GM12878 (cell line): ENCODE measurements around the gene SCGB1C2. TPM values are rescaled to one million over a fixed set of nuclear protein-coding genes. Genes with fewer than 3 reads are reported as not detected.

ENCODE experiments used
- ATAC-seq: fragments of 200-7000 bp; cut with Tn5 transposase; 3 replicates; pipeline ENCODE4 v1.9.1; 2020; ENCODE audit warnings: mild to moderate bottlenecking, moderate library complexity
- BruUV-seq: library from RNA; stranded (reverse); fragments of 400-500 nt; replicated peaks from 2 replicates; lab custom pipeline; 2021; lab: Mats Ljungman, UMichigan
- CTCF ChIA-PET: fragments of 300-600 bp; sonication (Branson Sonifier 250); formaldehyde crosslinking; extraction: SDS; loops from one replicate; lab custom pipeline; 2021; ENCODE audit warnings: inconsistent platforms; lab: Yijun Ruan, JAX
- POLR2A ChIA-PET: fragments of 350-600 bp; formaldehyde crosslinking; extraction: SDS; loops from one replicate; lab custom pipeline; 2021; ENCODE audit warnings: inconsistent platforms; lab: Charles Lee
- RAD21 ChIA-PET: fragments of 300-600 bp; sonication (Branson Sonifier 250); formaldehyde crosslinking; loops from one replicate; lab custom pipeline; 2023; ENCODE audit warnings: antibody characterized with exemption; ENCODE audit not compliant: unreplicated experiment; lab: Charles Lee
- SMC1A ChIA-PET: fragments of 300-600 bp; sonication (Branson Sonifier 250); formaldehyde crosslinking; loops from one replicate; lab custom pipeline; 2023; ENCODE audit not compliant: unreplicated experiment, uncharacterized antibody; lab: Charles Lee
- DNase-seq: peaks from one replicate; pipeline ENCODE4 v3.0.0-alpha.2; 2011; ENCODE audit warnings: low read depth, low spot score
- FAIRE-seq: peaks from 3 replicates; lab custom pipeline; 2011; peaks lifted over from hg19 to GRCh38; lab: Jason Lieb, UNC
- H2AFZ ChIP-seq: 2 replicates; pipeline ENCODE4 v1.6.0; 2011; ENCODE audit warnings: low read depth, low read length, control low read depth; ENCODE audit not compliant: control insufficient read depth
- H3K27ac ChIP-seq: 2 replicates; pipeline ENCODE4 v1.5.1; 2011; ENCODE audit warnings: control low read depth; ENCODE audit not compliant: control insufficient read depth, insufficient read depth
- H3K27me3 ChIP-seq, 2 experiments: replicated peaks in 1 of 2; 2 replicates each; pipeline versions ENCODE4 v1.6.0 to v1.6.1; 2011; ENCODE audit warnings: low read length in 1 of 2; ENCODE audit not compliant: control insufficient read depth in 2 of 2, insufficient read depth in 2 of 2
- H3K36me3 ChIP-seq, 2 experiments: 2 replicates each; pipeline ENCODE4 v1.5.1; 2011; ENCODE audit warnings: low read length in 1 of 2; ENCODE audit not compliant: control insufficient read depth in 2 of 2, insufficient read depth in 2 of 2
- H3K4me1 ChIP-seq: 2 replicates; pipeline ENCODE4 v1.6.1; 2011; ENCODE audit warnings: mild to moderate bottlenecking, low read length, moderate library complexity, mixed read lengths; ENCODE audit not compliant: control insufficient read depth, insufficient read depth
- H3K4me2 ChIP-seq: 2 replicates; pipeline ENCODE4 v1.6.0; 2011; ENCODE audit warnings: control low read depth; ENCODE audit not compliant: control insufficient read depth, insufficient read depth
- H3K4me3 ChIP-seq: fragments of 200-600 bp; sonication (generic); 2 replicates; pipeline ENCODE4 v1.5.1; 2016
- H3K79me2 ChIP-seq: 2 replicates; pipeline ENCODE4 v1.6.0; 2011; ENCODE audit warnings: low read length; ENCODE audit not compliant: control insufficient read depth, insufficient read depth
- H3K9ac ChIP-seq: 2 replicates; pipeline ENCODE4 v1.8.0; 2011; ENCODE audit warnings: low read length, control low read depth, mixed read lengths; ENCODE audit not compliant: control insufficient read depth, insufficient read depth
- H3K9me3 ChIP-seq: replicated peaks from 3 replicates; pipeline ENCODE4 v1.5.1; 2011; ENCODE audit warnings: mild to moderate bottlenecking, low read length; ENCODE audit not compliant: control insufficient read depth, insufficient read depth
- H4K20me1 ChIP-seq: 2 replicates; pipeline ENCODE4 v1.6.0; 2011; ENCODE audit not compliant: control insufficient read depth, insufficient read depth
- CTCF ChIP-seq, 3 experiments: IDR thresholded peaks in 2 of 3; conservative IDR thresholded peaks in 1 of 3; 2 replicates each; pipeline ENCODE4 v1.5.1; 2011; ENCODE audit warnings: low read depth in 3 of 3, low read length in 3 of 3, mild to moderate bottlenecking in 3 of 3, control low read depth in 2 of 3, moderate library complexity in 2 of 3, inconsistent platforms in 1 of 3, mixed read lengths in 1 of 3; ENCODE audit not compliant: control insufficient read depth in 2 of 3, insufficient read depth in 1 of 3; ENCODE audit errors: extremely low read depth in 1 of 3
- KDM1A ChIP-seq: fragments of 200-600 bp; sonication (generic); IDR thresholded peaks from 2 replicates; pipeline ENCODE4 v1.6.1; 2016; ENCODE audit warnings: borderline replicate concordance
- NFYA ChIP-seq: IDR thresholded peaks from 2 replicates; pipeline ENCODE4 v1.6.1; 2011; ENCODE audit warnings: low read depth, mild to moderate bottlenecking, low read length, improper control_type of control experiment, borderline replicate concordance
- PML ChIP-seq: IDR thresholded peaks from 2 replicates; pipeline ENCODE4 v1.6.1; 2012; ENCODE audit warnings: low read length, inconsistent platforms
- SIN3A ChIP-seq: IDR thresholded peaks from 2 replicates; pipeline ENCODE4 v1.6.1; 2012; ENCODE audit warnings: low read depth, low read length, improper control_type of control experiment
- SPI1 ChIP-seq: IDR thresholded peaks from 2 replicates; pipeline ENCODE4 v1.6.1; 2011; ENCODE audit warnings: low read depth, mild to moderate bottlenecking, low read length, moderate library complexity, borderline replicate concordance; ENCODE audit not compliant: insufficient read depth
- WGBS: methylation state at CpG from one replicate; pipeline ENCODE4 v1.1.6; 2016; ENCODE audit warnings: low lambda C conversion rate; ENCODE audit not compliant: insufficient replicate concordance, insufficient coverage; ENCODE audit errors: missing lambda C conversion rate; 5-methylcytosine and 5-hydroxymethylcytosine counted together
- in situ Hi-C: fragments of 300-500 bp; cut with MboI; formaldehyde crosslinking; loops from 9 replicates; pipeline ENCODE4 v1.14.3; 2018; ENCODE audit warnings: mixed read lengths
- intact Hi-C: fragments of 100-400 bp; cut with micrococcal nuclease; formaldehyde crosslinking; loops from one replicate; pipeline ENCODE4 v1.14.2; 2022; ENCODE audit not compliant: unreplicated experiment
- polyA plus RNA-seq, 11 experiments: library from polyadenylated mRNA; depleted of rRNA in 4 of 11; unstranded in 6 of 11; stranded (reverse) in 5 of 11; fragments of >200 nt; fragmentation: Nextera tagmentation in 4 of 11; fragmentation: Illumina TruSeq in 1 of 11; extraction: Ambion mirVana in 4 of 11; extraction: Trizol in 1 of 11; gene quantifications; 1 replicate in 1 of 11; 2 replicates in 10 of 11; pipeline versions ENCODE4 v1.2.1 to v1.2.3, GENCODE V29; 2011 to 2016; ENCODE audit warnings: inconsistent platforms in 2 of 11, missing spikeins in 2 of 11, low read depth in 1 of 11
- total RNA-seq, 4 experiments: library from RNA; depleted of rRNA in 3 of 4; stranded (reverse); fragments of >200 nt in 3 of 4; fragmentation: Illumina TruSeq in 1 of 4; extraction: Trizol in 1 of 4; gene quantifications; 2 replicates each; pipeline versions ENCODE4 v1.2.1 to v1.2.3, GENCODE V29; 2013 to 2021

The SCGB1C2 gene
- total and polyA plus RNA-seq, 10 of the 15 experiments (the other 5 are each of a cell fraction or from before 2014, with no cell fraction given), result not detected

GRCh38 chr17:162689-163088 lies 25.3 kb downstream of the SCGB1C2 start:
- ATAC-seq (no peak), FAIRE-seq (no peak), DNase-seq (no peak)
- in situ Hi-C loops (loop anchor here (5.0 kb wide), 1 partner anchor 150 kb away; no protein-coding TSS in a partner anchor), intact Hi-C loops (loop anchor here (5.0 kb wide), 2 partner anchors 150 to 540 kb away; no protein-coding TSS in a partner anchor)
- Histone ChIP-seq H3K27me3 (no peaks in the 10 kb centered on the region), H3K4me2 (no peak overlapping the region), H3K79me2 (no peaks in the 10 kb centered on the region), H3K36me3 (no peaks in the 10 kb centered on the region), H2AFZ (no peak overlapping the region), H3K4me1 (no peaks in the 10 kb centered on the region), H3K9ac (no peak overlapping the region), H3K4me3 (no peak overlapping the region), H3K27ac (no peak overlapping the region), H4K20me1 (no peaks in the 10 kb centered on the region), H3K9me3 (no peaks in the 10 kb centered on the region; the same call in 2 of the 3 replicates)
- WGBS, result 29% methylated on average over 11 of the region's 11 CpGs
- RAD21 ChIA-PET, result interaction anchor here (0.9 kb wide), 1 partner anchor 588 kb away, joined by 3 read pairs; no protein-coding TSS in a partner anchor
- CTCF ChIA-PET, result no interaction called here
- TF ChIP-seq PML, result no peak
- no peak for TF ChIP-seq CTCF (IDR thresholded peaks at IDR 0.05 in 2 of 3, conservative IDR thresholded peaks at IDR 0.05 in 1 of 3; ENCODE audit: control insufficient read depth in 2 of 3, extremely low read depth in 1 of 3, insufficient read depth in 1 of 3, low read depth in 3 of 3, low read length in 3 of 3)
- no peak for TF ChIP-seq KDM1A
- TF ChIP-seq SPI1, result no peak
- no peak for TF ChIP-seq NFYA
- no peak for TF ChIP-seq SIN3A
- POLR2A ChIA-PET, result no interaction called here
- BruUV-seq, result no TSS peak
- SMC1A ChIA-PET, result interaction anchor here (0.9 kb wide), 1 partner anchor 25 kb away, joined by 3 read pairs; no protein-coding TSS in a partner anchor
